CD4-positive, alpha-beta T cell treated with Interleukin-21 for 1 hour (primary cell): Measurements from ENCODE around the gene RICTOR.
"Not testable (repeated sequence)": the region's sequence is repeated elsewhere in the genome, so short reads cannot be mapped to it uniquely, and the experiment has no call there.

Source experiments
- DNase-seq: peaks from one replicate; pipeline ENCODE4 v3.0.0-alpha.2; 2020

RICTOR gene

GRCh38 chr5:39055768-39056398 lies 18.3 kb downstream of the RICTOR start:
- no peak for DNase-seq

GRCh38 chr5:39055027-39055767 lies 19.0 kb downstream of the RICTOR start:
- DNase-seq: no peak

- no peak for DNase-seq
Observed at GRCh38 chr5:39053189-39053588, 21.0 kb downstream of the RICTOR start.

GRCh38 chr5:39052141-39052540 lies 22.1 kb downstream of the RICTOR start:
- no peak for DNase-seq

- no peak for DNase-seq
Observed at GRCh38 chr5:39049315-39049714, 24.9 kb downstream of the RICTOR start.

GRCh38 chr5:39040875-39041274 lies 33.3 kb downstream of the RICTOR start:
- DNase-seq: no peak

- DNase-seq: not testable (repeated sequence)
Observed at GRCh38 chr5:39034493-39034892, 39.7 kb downstream of the RICTOR start.

GRCh38 chr5:39031041-39031440 lies 43.2 kb downstream of the RICTOR start:
- no peak for DNase-seq

- no peak for DNase-seq
Observed at GRCh38 chr5:39025456-39025855, 48.7 kb downstream of the RICTOR start.

GRCh38 chr5:39024884-39025283 lies 49.3 kb downstream of the RICTOR start:
- no peak for DNase-seq

GRCh38 chr5:39024005-39024404 lies 50.2 kb downstream of the RICTOR start:
- DNase-seq: no peak

- no peak for DNase-seq
Observed at GRCh38 chr5:39023121-39023520, 51.1 kb downstream of the RICTOR start.

GRCh38 chr5:39022151-39022550 lies 52.0 kb downstream of the RICTOR start:
- DNase-seq: no peak

- no peak for DNase-seq
Observed at GRCh38 chr5:39021413-39021812, 52.8 kb downstream of the RICTOR start.

GRCh38 chr5:39020458-39020857 lies 53.7 kb downstream of the RICTOR start:
- no peak for DNase-seq

- DNase-seq: no peak
Observed at GRCh38 chr5:39019254-39019653, 54.9 kb downstream of the RICTOR start.

GRCh38 chr5:39017504-39017903 lies 56.7 kb downstream of the RICTOR start:
- DNase-seq: no peak

- DNase-seq: no peak
Observed at GRCh38 chr5:39016587-39017275, 57.5 kb downstream of the RICTOR start.

- no peak for DNase-seq
Observed at GRCh38 chr5:39015743-39016586, 58.2 kb downstream of the RICTOR start.

GRCh38 chr5:39014561-39014960 lies 59.6 kb downstream of the RICTOR start:
- no peak for DNase-seq

GRCh38 chr5:39013938-39014337 lies 60.3 kb downstream of the RICTOR start:
- no peak for DNase-seq

- not testable (repeated sequence) for DNase-seq
Observed at GRCh38 chr5:39010958-39011357, 63.2 kb downstream of the RICTOR start.

- DNase-seq: no peak
Observed at GRCh38 chr5:39009981-39010380, 64.2 kb downstream of the RICTOR start.
